CD4-positive, alpha-beta T cell treated with Interleukin-4 for 4 hours (primary cell): Measurements from ENCODE around the gene PORCN.
"Not testable (repeated sequence)": the region's sequence is repeated elsewhere in the genome, so short reads cannot be mapped to it uniquely, and the experiment has no call there.

Experiments
- DNase-seq: peaks from one replicate; pipeline ENCODE4 v3.0.0-alpha.2; 2020

PORCN gene

GRCh38 chrX:48555731-48556325, 47.0 kb downstream of the PORCN start:
- not testable (repeated sequence) for DNase-seq

- DNase-seq: no peak
Measured at GRCh38 chrX:48558271-48558670, 49.5 kb downstream of the PORCN start.

- no peak for DNase-seq
Measured at GRCh38 chrX:48559636-48560035, 50.8 kb downstream of the PORCN start.

GRCh38 chrX:48560056-48560455, 51.3 kb downstream of the PORCN start:
- no peak for DNase-seq

- no peak for DNase-seq
Measured at GRCh38 chrX:48560681-48561080, 51.9 kb downstream of the PORCN start.

- DNase-seq: no peak
Measured at GRCh38 chrX:48569958-48570357, 61.2 kb downstream of the PORCN start.
